Panc1 (cell line): ENCODE measurements around the gene ACTL6B. TPM values are rescaled to one million over a fixed set of nuclear protein-coding genes. Genes with fewer than 3 reads are reported as not detected.

Experiments
- ATAC-seq: fragments of 200-7000 bp; cut with Tn5 transposase; 2 replicates; pipeline ENCODE4 v1.9.1; 2020; ENCODE audit warnings: mild to moderate bottlenecking, moderate library complexity
- BruUV-seq: library from RNA; stranded (reverse); fragments of 400-500 nt; replicated peaks from 2 replicates; lab custom pipeline; 2021; lab: Mats Ljungman, UMichigan
- CTCF ChIA-PET: fragments of 300-600 bp; sonication (Branson Sonifier 250); formaldehyde crosslinking; loops from one replicate; lab custom pipeline; 2022; ENCODE audit warnings: antibody characterized with exemption; lab: Charles Lee
- POLR2A ChIA-PET: fragments of 300-600 bp; sonication (Branson Sonifier 250); formaldehyde crosslinking; loops from one replicate; lab custom pipeline; 2022; ENCODE audit warnings: antibody characterized with exemption; lab: Charles Lee
- DNase-seq: peaks from one replicate; pipeline ENCODE4 v3.0.0-alpha.2; 2010; ENCODE audit warnings: low read depth, low spot score
- H3K27ac ChIP-seq: 2 replicates; pipeline ENCODE4 v1.5.1; 2011; ENCODE audit warnings: mild to moderate bottlenecking, low read length, inconsistent platforms
- H3K27me3 ChIP-seq: fragments of 200-500 bp; sonication (Bioruptor generic); 2 replicates; pipeline ENCODE4 v1.6.0; 2014; ENCODE audit warnings: low read length, inconsistent platforms; ENCODE audit not compliant: control insufficient read depth, insufficient read depth
- H3K36me3 ChIP-seq: fragments of 200-500 bp; sonication (Bioruptor generic); 2 replicates; pipeline ENCODE4 v1.5.1; 2014; ENCODE audit warnings: inconsistent platforms, mild to moderate bottlenecking, low read length, moderate library complexity; ENCODE audit not compliant: control insufficient read depth, insufficient read depth
- H3K4me1 ChIP-seq: 2 replicates; pipeline ENCODE4 v1.5.1; 2011; ENCODE audit warnings: inconsistent platforms, mild to moderate bottlenecking, low read length, moderate library complexity; ENCODE audit not compliant: control insufficient read depth, insufficient read depth
- H3K4me3 ChIP-seq, 2 experiments: 2 replicates each; pipeline ENCODE4 v1.5.1; 2011 to 2012; ENCODE audit warnings: low read depth in 2 of 2, low read length in 2 of 2, mild to moderate bottlenecking in 2 of 2, inconsistent platforms in 1 of 2, moderate library complexity in 1 of 2
- H3K9me3 ChIP-seq: fragments of 200-500 bp; sonication (Bioruptor generic); 2 replicates; pipeline ENCODE4 v1.5.1; 2014; ENCODE audit warnings: low read depth, mild to moderate bottlenecking, inconsistent platforms, low read length, moderate library complexity; ENCODE audit not compliant: control insufficient read depth, insufficient read depth
- CTCF ChIP-seq: fragments of 450-650 bp; IDR thresholded peaks from 2 replicates; pipeline ENCODE4 v1.5.1; 2017; ENCODE audit warnings: mild to moderate bottlenecking
- POLR2AphosphoS5 ChIP-seq: IDR thresholded peaks from 2 replicates; pipeline ENCODE4 v1.6.1; 2012; ENCODE audit warnings: mild to moderate bottlenecking, low read depth, low read length, moderate library complexity
- REST ChIP-seq, 2 experiments: IDR thresholded peaks; 2 replicates each; pipeline ENCODE4 v1.6.1; 2011 to 2012; ENCODE audit warnings: low read depth in 2 of 2, control low read depth in 1 of 2, low read length in 1 of 2, mild to moderate bottlenecking in 1 of 2, moderate library complexity in 1 of 2; ENCODE audit not compliant: insufficient read depth in 1 of 2
- SIN3A ChIP-seq: IDR thresholded peaks from 2 replicates; pipeline ENCODE4 v1.6.1; 2012; ENCODE audit warnings: low read depth, mild to moderate bottlenecking, low read length, moderate library complexity, borderline replicate concordance; ENCODE audit not compliant: insufficient read depth
- TCF7L2 ChIP-seq: IDR thresholded peaks from 2 replicates; pipeline ENCODE4 v1.6.1; 2011; ENCODE audit warnings: mild to moderate bottlenecking, low read depth, low read length, inconsistent platforms
- in situ Hi-C: cut with HindIII; loops from 2 replicates; pipeline ENCODE4 v1.10.0; 2016; ENCODE audit warnings: low sequenced_read_pairs, low pct_unique_long_range_greater_than_20kb
- intact Hi-C: fragments of 100-400 bp; cut with micrococcal nuclease; formaldehyde crosslinking; loops from one replicate; pipeline ENCODE4 v1.10.0; 2022; ENCODE audit not compliant: unreplicated experiment
- total RNA-seq: library from RNA; stranded (reverse); gene quantifications from one replicate; pipeline ENCODE4 v1.2.1, GENCODE V29; 2021; ENCODE audit not compliant: unreplicated experiment

The ACTL6B gene
- total RNA-seq, 1 experiment from 2014 or later, result not detected

- POLR2A ChIA-PET, result interaction anchor here (0.6 kb wide), 2 partner anchors 90 to 666 kb away, joined by 3 to 7 read pairs; no protein-coding TSS in a partner anchor
- peaks cover 20% of the 10 kb centered on the region for H3K4me1 ChIP-seq
- peaks cover 3% of the 10 kb centered on the region; the same call in 1 of the 2 replicates for H3K36me3 ChIP-seq
- no peak overlapping the region for H3K27ac ChIP-seq
- H3K27me3 ChIP-seq, result no peaks in the 10 kb centered on the region
- in situ Hi-C loops, result no loop called here
- no peak overlapping the region for H3K4me3 ChIP-seq
- TF ChIP-seq SIN3A, result no peak
- TF ChIP-seq TCF7L2, result no peak
- TF ChIP-seq CTCF, result no peak
- TF ChIP-seq REST (IDR thresholded peaks at IDR 0.05; ENCODE audit: insufficient read depth in 1 of 2, low read depth in 2 of 2, low read length in 1 of 2), result no peak
- TF ChIP-seq POLR2AphosphoS5, result no peak
- DNase-seq, result no peak
- CTCF ChIA-PET, result interaction anchor here (0.6 to 0.8 kb wide), 3 partner anchors 14 to 146 kb away, joined by 3 read pairs; no protein-coding TSS in a partner anchor
- H3K9me3 ChIP-seq, result no peaks in the 10 kb centered on the region
- intact Hi-C loops, result loop anchor here (10.0 kb wide), 1 partner anchor 55 kb away; no protein-coding TSS in a partner anchor
- TSS peak; percentile 7 for BruUV-seq
- no peak for ATAC-seq
Observed at GRCh38 chr7:100689230-100690135, 33.2 kb upstream of the ACTL6B start.

- no peak for ATAC-seq
- H3K36me3 ChIP-seq, result peaks cover 3% of the 10 kb centered on the region; the same call in 1 of the 2 replicates
- no peak for DNase-seq
- H3K27ac ChIP-seq, result no peak overlapping the region
- ChIA-PET POLR2A (no interaction called here), CTCF (no interaction called here)
- H3K4me1 ChIP-seq, result peaks cover 20% of the 10 kb centered on the region
- TF ChIP-seq POLR2AphosphoS5 (no peak), REST (IDR thresholded peaks at IDR 0.05; ENCODE audit: insufficient read depth in 1 of 2, low read depth in 2 of 2, low read length in 1 of 2) (no peak), SIN3A (no peak), TCF7L2 (no peak), CTCF (no peak)
- no peaks in the 10 kb centered on the region for H3K27me3 ChIP-seq
- in situ Hi-C loops (no loop called here), intact Hi-C loops (loop anchor here (10.0 kb wide), 1 partner anchor 54 kb away; no protein-coding TSS in a partner anchor)
- no peak overlapping the region for H3K4me3 ChIP-seq
- BruUV-seq, result no TSS peak
- no peaks in the 10 kb centered on the region for H3K9me3 ChIP-seq
Observed at GRCh38 chr7:100688326-100688860, 32.1 kb upstream of the ACTL6B start.
